Mesothelial cell of epicardium (in vitro differentiated cells): ENCODE results near the gene FNBP1L. TPM values are rescaled to one million over a fixed set of nuclear protein-coding genes. Genes with fewer than 3 reads are reported as not detected.

Experiments
- DNase-seq, 2 experiments: peaks; one replicate each; pipeline ENCODE4 v3.0.0; 2021; ENCODE audit warnings: low spot score in 2 of 2; ENCODE audit not compliant: unreplicated experiment in 2 of 2
- H3K27ac Mint-ChIP-seq: 2 replicates; pipeline ENCODE4 v1.8.0; 2021; ENCODE audit warnings: mixed read lengths
- H3K27me3 Mint-ChIP-seq: 2 replicates; pipeline ENCODE4 v1.8.0; 2021; ENCODE audit warnings: low read depth, mixed read lengths
- H3K36me3 Mint-ChIP-seq: 2 replicates; pipeline ENCODE4 v1.8.0; 2021; ENCODE audit warnings: mixed read lengths
- H3K4me1 Mint-ChIP-seq: 2 replicates; pipeline ENCODE4 v1.8.0; 2021; ENCODE audit warnings: mixed read lengths
- H3K4me3 Mint-ChIP-seq: 2 replicates; pipeline ENCODE4 v1.8.0; 2021; ENCODE audit warnings: mild to moderate bottlenecking, moderate library complexity, mixed read lengths
- H3K9me3 Mint-ChIP-seq: 2 replicates; pipeline ENCODE4 v1.8.0; 2021; ENCODE audit warnings: mixed read lengths
- total RNA-seq: library from RNA; stranded (reverse); gene quantifications from 3 replicates; pipeline ENCODE4 v1.2.1, GENCODE V29; 2021
- TF ChIP-seq, protein P1 (sequence below): fragments of 200-600 bp; sonication (generic); IDR thresholded peaks from one replicate; pipeline ENCODE4 v1.5.0; 2021; ENCODE audit warnings: antibody characterized with exemption; ENCODE audit not compliant: unreplicated experiment

FNBP1L gene
- total RNA-seq, 1 donor from 2014 or later: 73.7 TPM

DNA sequence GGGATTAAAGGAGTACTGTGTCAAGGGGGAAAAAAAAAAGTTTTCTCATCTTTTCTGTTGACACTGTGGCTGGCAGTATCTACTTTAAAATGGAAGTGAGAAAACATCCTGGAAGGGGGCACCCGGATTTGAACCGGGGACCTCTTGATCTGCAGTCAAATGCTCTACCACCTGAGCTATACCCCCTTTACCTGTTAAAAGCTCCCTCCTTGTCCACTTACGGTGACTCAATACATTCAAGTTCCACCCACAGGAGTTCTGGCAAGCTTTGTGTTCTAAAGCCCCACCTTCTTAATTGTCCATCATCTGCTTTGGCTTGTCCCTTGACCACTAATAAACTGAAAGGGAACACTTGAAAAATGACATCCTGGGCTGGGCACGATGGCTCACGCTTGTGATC, 68.2 kb downstream of the FNBP1L start:
- DNase-seq: no peak
- no peak overlapping the region for H3K4me3 Mint-ChIP-seq
- peaks cover 18% of the 10 kb centered on the region for H3K36me3 Mint-ChIP-seq
- H3K4me1 Mint-ChIP-seq: peaks cover 2% of the 10 kb centered on the region
- H3K27me3 Mint-ChIP-seq: no peaks in the 10 kb centered on the region
- no peak overlapping the region for H3K27ac Mint-ChIP-seq
- peaks cover 5% of the 10 kb centered on the region for H3K9me3 Mint-ChIP-seq
- TF ChIP-seq, protein P1, sequence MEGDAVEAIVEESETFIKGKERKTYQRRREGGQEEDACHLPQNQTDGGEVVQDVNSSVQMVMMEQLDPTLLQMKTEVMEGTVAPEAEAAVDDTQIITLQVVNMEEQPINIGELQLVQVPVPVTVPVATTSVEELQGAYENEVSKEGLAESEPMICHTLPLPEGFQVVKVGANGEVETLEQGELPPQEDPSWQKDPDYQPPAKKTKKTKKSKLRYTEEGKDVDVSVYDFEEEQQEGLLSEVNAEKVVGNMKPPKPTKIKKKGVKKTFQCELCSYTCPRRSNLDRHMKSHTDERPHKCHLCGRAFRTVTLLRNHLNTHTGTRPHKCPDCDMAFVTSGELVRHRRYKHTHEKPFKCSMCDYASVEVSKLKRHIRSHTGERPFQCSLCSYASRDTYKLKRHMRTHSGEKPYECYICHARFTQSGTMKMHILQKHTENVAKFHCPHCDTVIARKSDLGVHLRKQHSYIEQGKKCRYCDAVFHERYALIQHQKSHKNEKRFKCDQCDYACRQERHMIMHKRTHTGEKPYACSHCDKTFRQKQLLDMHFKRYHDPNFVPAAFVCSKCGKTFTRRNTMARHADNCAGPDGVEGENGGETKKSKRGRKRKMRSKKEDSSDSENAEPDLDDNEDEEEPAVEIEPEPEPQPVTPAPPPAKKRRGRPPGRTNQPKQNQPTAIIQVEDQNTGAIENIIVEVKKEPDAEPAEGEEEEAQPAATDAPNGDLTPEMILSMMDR: no peak

DNA sequence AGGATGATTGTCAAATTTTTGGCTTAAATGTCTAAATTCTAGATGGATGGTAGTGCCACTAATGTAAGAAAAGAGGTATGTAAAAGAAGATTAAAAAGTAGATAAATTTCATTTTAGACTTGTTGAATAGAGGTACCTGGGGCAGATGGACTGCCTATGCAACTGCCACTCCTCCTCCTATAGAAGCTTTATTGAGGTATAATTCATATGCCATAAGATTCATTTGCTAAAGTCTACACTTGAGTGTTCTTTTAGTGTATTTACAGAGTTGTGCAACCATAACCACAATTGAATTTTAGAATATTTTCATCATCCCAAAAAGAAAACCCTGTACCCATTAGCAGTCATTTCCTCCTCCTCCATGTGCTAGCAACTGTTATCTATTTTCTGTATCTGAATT, 70.6 kb downstream of the FNBP1L start:
- peaks cover 2% of the 10 kb centered on the region for H3K4me1 Mint-ChIP-seq
- no peak overlapping the region for H3K27ac Mint-ChIP-seq
- TF ChIP-seq, protein P1: no peak
- no peak overlapping the region for H3K4me3 Mint-ChIP-seq
- DNase-seq: no peak
- H3K27me3 Mint-ChIP-seq: no peaks in the 10 kb centered on the region
- peaks cover 25% of the 10 kb centered on the region for H3K36me3 Mint-ChIP-seq
- peaks cover 11% of the 10 kb centered on the region for H3K9me3 Mint-ChIP-seq

DNA sequence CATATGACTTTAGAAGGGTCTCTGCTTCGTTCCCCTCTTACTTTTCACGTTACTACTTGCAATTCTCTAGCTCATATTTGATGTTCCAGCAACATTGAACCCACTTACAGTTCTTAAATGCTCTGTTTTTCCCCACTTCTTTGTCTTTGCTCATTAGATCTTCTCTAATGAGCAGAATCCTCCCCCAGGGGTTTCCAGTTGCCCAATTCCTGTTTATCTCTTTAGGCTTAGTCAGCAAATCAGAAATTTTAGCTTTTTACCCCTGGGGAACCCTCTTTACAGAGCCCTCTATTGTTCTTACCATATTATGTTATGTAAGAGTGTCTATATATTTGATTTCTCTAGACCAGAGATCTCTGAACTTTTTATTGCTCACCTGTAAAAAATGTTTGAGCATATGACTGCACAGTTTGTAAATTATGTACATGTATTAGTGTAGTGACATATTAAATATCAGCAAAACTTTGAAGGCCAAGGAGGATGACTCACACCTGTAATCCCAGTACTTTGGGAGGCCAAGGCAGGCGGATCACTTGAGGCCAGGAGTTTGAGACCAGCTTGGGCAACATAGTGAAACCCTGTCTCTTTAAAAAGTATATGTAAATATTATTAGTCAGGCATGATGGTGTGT, 71.4 kb downstream of the FNBP1L start:
- no peak overlapping the region for H3K4me3 Mint-ChIP-seq
- peaks cover 25% of the 10 kb centered on the region for H3K36me3 Mint-ChIP-seq
- peaks cover 2% of the 10 kb centered on the region for H3K4me1 Mint-ChIP-seq
- H3K9me3 Mint-ChIP-seq: peaks cover 11% of the 10 kb centered on the region
- TF ChIP-seq, protein P1: no peak
- DNase-seq: no peak
- H3K27me3 Mint-ChIP-seq: no peaks in the 10 kb centered on the region
- no peak overlapping the region for H3K27ac Mint-ChIP-seq

DNA sequence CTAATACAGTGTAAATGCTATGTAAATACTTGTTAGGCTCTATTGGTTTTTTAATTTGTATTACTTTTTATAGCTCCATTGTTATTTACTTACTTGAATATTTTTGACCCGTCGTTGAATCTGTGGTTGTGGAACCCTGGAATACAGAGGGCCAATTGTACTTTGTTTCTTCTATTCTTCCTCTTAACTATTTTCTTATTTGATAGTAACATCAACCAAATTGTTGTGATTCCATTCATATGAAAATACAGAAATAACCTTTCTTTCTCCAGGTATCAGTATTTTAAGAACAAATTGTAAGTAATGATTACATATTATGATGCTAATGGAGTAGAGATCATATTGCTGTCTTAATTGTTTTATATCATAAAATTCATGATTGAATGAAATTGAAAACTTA, 73.7 kb downstream of the FNBP1L start:
- H3K4me1 Mint-ChIP-seq: peaks cover 4% of the 10 kb centered on the region
- DNase-seq: no peak
- TF ChIP-seq, protein P1: no peak
- peaks cover 11% of the 10 kb centered on the region for H3K9me3 Mint-ChIP-seq
- H3K27me3 Mint-ChIP-seq: no peaks in the 10 kb centered on the region
- H3K27ac Mint-ChIP-seq: no peak overlapping the region
- no peak overlapping the region for H3K4me3 Mint-ChIP-seq
- H3K36me3 Mint-ChIP-seq: peaks cover 28% of the 10 kb centered on the region

DNA sequence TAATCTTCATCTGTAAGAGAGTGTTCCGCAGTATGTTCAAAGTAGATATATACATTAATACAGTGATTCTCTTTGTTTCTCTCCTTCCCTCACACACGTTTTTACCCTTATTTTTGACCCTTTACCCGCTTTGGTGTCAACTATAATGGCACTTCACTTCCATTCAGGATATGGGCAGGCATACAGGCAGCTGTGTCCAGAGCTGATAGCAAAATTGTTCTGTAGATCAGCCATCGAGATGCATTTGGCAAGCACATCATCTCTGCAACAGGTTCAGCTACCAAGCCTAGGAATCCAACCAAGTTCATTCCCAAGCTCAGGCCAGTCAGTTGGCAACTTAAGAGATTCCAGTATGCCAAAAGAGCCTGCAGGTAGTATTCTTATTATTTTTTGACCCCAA, 74.8 kb downstream of the FNBP1L start:
- TF ChIP-seq, protein P1: no peak
- no peak overlapping the region for H3K27ac Mint-ChIP-seq
- H3K4me3 Mint-ChIP-seq: no peak overlapping the region
- H3K9me3 Mint-ChIP-seq: peaks cover 11% of the 10 kb centered on the region
- no peak for DNase-seq
- H3K4me1 Mint-ChIP-seq: peaks cover 4% of the 10 kb centered on the region
- H3K27me3 Mint-ChIP-seq: no peaks in the 10 kb centered on the region
- H3K36me3 Mint-ChIP-seq: peaks cover 32% of the 10 kb centered on the region

DNA sequence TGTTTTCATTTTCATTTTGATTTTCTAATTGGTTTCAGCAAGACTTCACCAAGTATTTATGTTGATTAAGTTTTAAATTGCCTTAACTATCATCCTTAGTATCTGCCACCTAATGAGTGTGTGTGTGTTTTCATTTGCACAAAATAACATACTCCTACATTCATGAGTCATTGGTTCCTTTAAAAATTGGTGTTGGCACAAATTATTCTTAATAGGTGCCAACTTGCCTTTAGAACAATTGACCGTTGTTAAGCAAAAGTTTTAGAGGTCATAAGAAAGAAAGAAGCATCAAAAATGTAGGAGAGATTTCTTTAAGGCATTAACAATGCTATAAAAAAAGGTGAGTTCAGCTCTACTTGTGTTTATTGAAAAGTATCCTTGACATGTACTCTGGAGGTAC, 77.5 kb downstream of the FNBP1L start:
- DNase-seq: no peak
- H3K4me1 Mint-ChIP-seq: peaks cover 4% of the 10 kb centered on the region
- no peak overlapping the region for H3K27ac Mint-ChIP-seq
- no peak overlapping the region for H3K4me3 Mint-ChIP-seq
- no peaks in the 10 kb centered on the region for H3K27me3 Mint-ChIP-seq
- H3K36me3 Mint-ChIP-seq: peaks cover 35% of the 10 kb centered on the region
- TF ChIP-seq, protein P1: no peak
- H3K9me3 Mint-ChIP-seq: peaks cover 11% of the 10 kb centered on the region
